ENCODE results near the gene MYO5B. TPM values are rescaled to one million over a fixed set of nuclear protein-coding genes. Genes with fewer than 3 reads are reported as not detected.

Gene MYO5B
- total and polyA plus RNA-seq, 8 donors, result 6.2 to 25.3 (median 12.6) TPM

DNA sequence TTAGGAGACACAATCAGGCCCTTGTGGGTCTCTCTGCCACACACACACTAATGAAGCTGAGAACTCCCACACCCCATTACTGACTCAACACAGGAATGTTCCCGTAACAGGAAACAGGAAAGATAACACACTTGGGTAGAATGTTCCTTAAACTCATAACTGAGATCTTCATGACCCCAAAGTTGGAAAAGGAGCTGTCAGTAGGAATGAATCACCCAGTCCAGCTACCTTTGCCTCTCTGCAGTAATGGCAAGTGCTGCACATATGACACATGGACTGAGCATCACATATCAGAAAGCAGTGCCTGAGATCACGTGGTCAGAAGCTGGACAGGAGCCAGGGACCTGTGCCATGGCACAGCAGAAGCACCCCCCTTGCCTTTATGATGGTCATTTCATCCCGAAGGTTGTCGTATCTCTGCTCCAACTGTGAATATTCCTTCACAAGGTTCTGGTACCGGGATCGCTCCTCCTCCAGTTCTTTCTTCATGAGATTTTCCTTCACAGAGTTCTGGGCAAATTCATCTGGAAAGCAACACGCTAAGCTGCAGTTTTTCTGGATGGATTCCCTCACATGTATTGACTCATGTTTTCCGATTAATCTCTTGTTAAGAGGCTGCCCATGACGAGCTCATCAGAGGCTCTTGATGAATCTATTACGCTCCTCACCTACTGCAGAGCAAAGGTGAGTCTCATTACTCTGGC is 316.2 kb downstream of the MYO5B start:
- TF ChIP-seq, protein P1, sequence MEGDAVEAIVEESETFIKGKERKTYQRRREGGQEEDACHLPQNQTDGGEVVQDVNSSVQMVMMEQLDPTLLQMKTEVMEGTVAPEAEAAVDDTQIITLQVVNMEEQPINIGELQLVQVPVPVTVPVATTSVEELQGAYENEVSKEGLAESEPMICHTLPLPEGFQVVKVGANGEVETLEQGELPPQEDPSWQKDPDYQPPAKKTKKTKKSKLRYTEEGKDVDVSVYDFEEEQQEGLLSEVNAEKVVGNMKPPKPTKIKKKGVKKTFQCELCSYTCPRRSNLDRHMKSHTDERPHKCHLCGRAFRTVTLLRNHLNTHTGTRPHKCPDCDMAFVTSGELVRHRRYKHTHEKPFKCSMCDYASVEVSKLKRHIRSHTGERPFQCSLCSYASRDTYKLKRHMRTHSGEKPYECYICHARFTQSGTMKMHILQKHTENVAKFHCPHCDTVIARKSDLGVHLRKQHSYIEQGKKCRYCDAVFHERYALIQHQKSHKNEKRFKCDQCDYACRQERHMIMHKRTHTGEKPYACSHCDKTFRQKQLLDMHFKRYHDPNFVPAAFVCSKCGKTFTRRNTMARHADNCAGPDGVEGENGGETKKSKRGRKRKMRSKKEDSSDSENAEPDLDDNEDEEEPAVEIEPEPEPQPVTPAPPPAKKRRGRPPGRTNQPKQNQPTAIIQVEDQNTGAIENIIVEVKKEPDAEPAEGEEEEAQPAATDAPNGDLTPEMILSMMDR (IDR thresholded peaks at IDR 0.05), result no peak
- 83 to 85% methylated on average over 10 of the region's 10 CpGs for WGBS, 2 donors
- H3K27me3 ChIP-seq, result no peaks in the 10 kb centered on the region
- intact Hi-C loops (cut with DNase I), result no loop called here
- no peak for ATAC-seq
- no peaks in the 10 kb centered on the region for H3K9me3 ChIP-seq
- no peak for DNase-seq
- no peaks in the 10 kb centered on the region for H3K36me3 ChIP-seq
- no peak overlapping the region for H3K4me3 ChIP-seq
- FAIRE-seq, result no peak
- H3K4me1 ChIP-seq, result no peaks in the 10 kb centered on the region
- H3K27ac ChIP-seq, result no peak overlapping the region

DNA sequence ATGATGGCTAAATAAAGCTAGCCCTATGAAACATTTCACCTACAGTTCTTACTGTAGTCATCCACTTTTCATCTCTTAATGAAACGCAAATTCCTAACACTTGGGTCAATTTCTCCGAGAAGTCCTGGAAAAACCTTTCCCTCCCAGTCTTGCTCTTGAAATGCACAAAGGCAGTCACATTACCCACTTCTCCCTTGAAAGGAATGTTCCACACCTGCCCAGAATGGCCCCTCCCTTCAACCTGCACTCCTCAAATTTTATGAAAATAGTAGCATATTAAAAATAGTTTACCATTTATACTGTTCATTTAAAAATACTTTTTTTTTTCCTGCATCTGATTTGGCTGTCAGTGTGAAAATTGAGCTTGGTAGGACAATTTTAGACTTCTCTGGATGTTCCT is 316.9 kb downstream of the MYO5B start:
- no peak for DNase-seq
- intact Hi-C loops (cut with DNase I), result no loop called here
- H3K4me1 ChIP-seq, result no peaks in the 10 kb centered on the region
- H3K9me3 ChIP-seq, result no peaks in the 10 kb centered on the region
- 93 to 95% methylated on average over 2 of the region's 2 CpGs for WGBS, 2 donors
- no peak overlapping the region for H3K4me3 ChIP-seq
- H3K27me3 ChIP-seq, result no peaks in the 10 kb centered on the region
- FAIRE-seq, result no peak
- H3K27ac ChIP-seq, result no peak overlapping the region
- TF ChIP-seq, protein P1 (IDR thresholded peaks at IDR 0.05), result no peak
- peaks cover 0 to under 1% (median 0%) of the 10 kb centered on the region in 3 donors for H3K36me3 ChIP-seq
- no peak for ATAC-seq

DNA sequence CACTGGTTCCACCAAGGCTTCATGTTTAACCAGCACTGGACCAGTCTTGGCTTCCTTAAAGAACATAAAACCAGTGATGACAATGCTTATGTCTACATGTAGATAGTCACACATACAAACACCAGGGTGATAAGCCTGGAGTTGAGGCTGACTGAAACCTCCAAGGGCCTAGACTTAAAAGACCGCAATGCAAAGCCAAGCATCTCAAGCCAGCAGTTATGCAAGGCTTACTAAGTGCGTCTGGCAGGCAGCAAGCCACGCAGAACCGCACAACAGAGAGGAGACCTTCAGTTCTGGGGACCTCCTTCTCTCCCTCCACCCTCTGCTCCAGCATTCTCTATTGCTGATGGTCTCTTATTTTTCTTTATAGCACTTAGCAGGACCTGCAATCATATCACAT is 318.4 kb downstream of the MYO5B start:
- Histone ChIP-seq H3K9me3 (no peaks in the 10 kb centered on the region), H3K27ac (no peak overlapping the region), H3K27me3 (no peaks in the 10 kb centered on the region), H3K4me3 (no peak overlapping the region), H3K4me1 (no peaks in the 10 kb centered on the region), H3K36me3 (peaks cover 0 to 11% (median 0%) of the 10 kb centered on the region in 3 donors)
- DNase-seq, result no peak
- no peak for FAIRE-seq
- ATAC-seq, result no peak
- intact Hi-C loops (cut with DNase I), result no loop called here
- TF ChIP-seq, protein P1 (IDR thresholded peaks at IDR 0.05), result no peak
- WGBS, 2 donors, result 86 to 93% methylated on average over 4 of the region's 4 CpGs

DNA sequence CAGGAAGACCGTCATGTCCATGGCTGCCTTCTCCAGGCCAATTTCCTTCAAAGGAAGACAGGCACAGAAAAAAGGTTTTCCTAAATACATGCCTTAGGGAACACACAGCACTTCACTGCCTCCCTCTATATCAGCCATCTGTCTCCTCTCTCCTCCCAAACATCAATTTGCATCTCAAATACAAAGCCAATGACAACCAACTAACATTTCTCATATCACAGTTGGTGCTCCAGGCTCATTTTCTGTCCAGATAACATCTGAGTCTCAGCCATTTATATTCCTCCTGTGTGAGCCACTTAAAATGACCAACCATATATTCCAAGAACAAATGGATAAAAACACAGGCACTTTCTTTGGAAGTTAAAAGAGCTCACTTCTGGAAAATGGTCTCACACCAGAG is 319.2 kb downstream of the MYO5B start:
- Histone ChIP-seq H3K27ac (no peak overlapping the region), H3K27me3 (no peaks in the 10 kb centered on the region), H3K36me3 (peaks cover 0 to 11% (median 0%) of the 10 kb centered on the region in 3 donors), H3K9me3 (no peaks in the 10 kb centered on the region), H3K4me1 (no peaks in the 10 kb centered on the region), H3K4me3 (no peak overlapping the region)
- ATAC-seq, result no peak
- TF ChIP-seq, protein P1 (IDR thresholded peaks at IDR 0.05), result no peak
- WGBS, 2 donors, result 88 to 92% methylated on average over 1 of the region's 1 CpG
- no peak for DNase-seq
- intact Hi-C loops (cut with DNase I), result no loop called here
- no peak for FAIRE-seq

DNA sequence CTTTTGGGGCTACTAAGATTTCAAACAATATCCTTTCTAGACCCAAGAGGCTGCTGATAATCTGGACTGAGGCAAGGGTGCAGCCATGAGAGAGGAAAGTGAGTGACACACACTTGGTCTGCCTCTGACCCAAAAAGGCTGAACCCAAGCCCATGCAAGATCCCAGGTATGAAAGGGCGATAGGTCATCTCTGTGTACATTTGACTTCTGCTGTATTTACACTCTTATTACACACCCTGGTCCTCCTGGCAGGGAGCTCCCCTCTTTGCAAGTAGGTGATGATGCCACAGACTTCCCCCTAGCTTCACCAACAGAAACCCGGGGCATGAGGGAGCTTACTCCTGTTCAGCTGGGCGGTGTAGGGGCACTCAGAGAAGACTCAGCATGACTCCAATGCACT is 319.8 kb downstream of the MYO5B start:
- intact Hi-C loops (cut with DNase I), result no loop called here

More for the DNA sequence above, 319.8 kb downstream of the MYO5B start:
- ATAC-seq (no peak), DNase-seq (no peak), FAIRE-seq (no peak)
- no peaks in the 10 kb centered on the region for H3K27me3 ChIP-seq
- TF ChIP-seq, protein P1 (IDR thresholded peaks at IDR 0.05), result no peak
- no peaks in the 10 kb centered on the region for H3K4me1 ChIP-seq
- H3K9me3 ChIP-seq, result no peaks in the 10 kb centered on the region
- peaks cover 0 to 11% (median 0%) of the 10 kb centered on the region in 3 donors for H3K36me3 ChIP-seq
- H3K27ac ChIP-seq, result no peak overlapping the region
- no peak overlapping the region for H3K4me3 ChIP-seq
- WGBS, 2 donors, result 90 to 98% methylated on average over 3 of the region's 3 CpGs
